HG02678 (cell line): ENCODE results near the gene MAPK13.
A peak's percentile ranks its signal among the peaks of the same experiment; 100 is the strongest.
"Not testable (repeated sequence)": the region's sequence is repeated elsewhere in the genome, so short reads cannot be mapped to it uniquely, and the experiment has no call there.

Source experiments
- ATAC-seq: cut with Tn5 transposase; IDR thresholded peaks from one replicate; pipeline ENCODE4 v1.9.1; 2021; ENCODE audit warnings: mild to moderate bottlenecking, moderate library complexity; ENCODE audit not compliant: unreplicated experiment

MAPK13 gene

GRCh38 chr6:36129941-36130666 is at the start of gene MAPK13:
Gene MAPK13 (plus strand): TSS chr6:36130513. CDS start chr6:36130583, 70 bp downstream.
- no peak for ATAC-seq

GRCh38 chr6:36082318-36082717 is 48.0 kb upstream of the MAPK13 start:
- no peak for ATAC-seq

- ATAC-seq: no peak
These were observed 46.9 kb upstream of the MAPK13 start for GRCh38 chr6:36083446-36083845.

- ATAC-seq: not testable (repeated sequence)
These were observed 42.1 kb upstream of the MAPK13 start for GRCh38 chr6:36088204-36088603.

GRCh38 chr6:36089048-36089447 is 41.3 kb upstream of the MAPK13 start:
- no peak for ATAC-seq

DNA sequence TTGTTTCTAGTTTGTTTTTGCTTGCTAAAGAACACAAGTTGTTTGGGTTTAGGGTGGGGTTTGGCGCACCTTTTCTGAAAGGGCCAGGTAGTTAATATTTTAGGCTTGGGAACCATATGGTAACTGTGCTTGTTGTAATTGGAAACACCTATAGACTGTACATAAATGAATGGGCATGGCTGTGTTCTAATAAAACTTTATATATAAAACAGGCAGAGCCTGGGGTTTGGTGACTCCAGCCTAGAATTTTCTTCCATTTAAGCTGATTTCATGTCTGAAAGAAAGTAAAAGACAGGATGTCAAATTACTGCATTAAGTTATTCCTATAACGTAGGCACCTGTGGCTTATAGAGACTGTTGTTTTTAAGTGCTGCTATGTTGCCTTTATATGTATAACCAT is 36.1 kb upstream of the MAPK13 start:
- ATAC-seq: no peak

GRCh38 chr6:36094753-36095496 is 35.4 kb upstream of the MAPK13 start:
- peak; percentile 63 for ATAC-seq

GRCh38 chr6:36095497-36096391 is 34.6 kb upstream of the MAPK13 start:
- ATAC-seq: no peak

- no peak for ATAC-seq
These were observed 31.9 kb upstream of the MAPK13 start for GRCh38 chr6:36098253-36098919.

- ATAC-seq: no peak
These were observed 31.2 kb upstream of the MAPK13 start for GRCh38 chr6:36098920-36099647.

DNA sequence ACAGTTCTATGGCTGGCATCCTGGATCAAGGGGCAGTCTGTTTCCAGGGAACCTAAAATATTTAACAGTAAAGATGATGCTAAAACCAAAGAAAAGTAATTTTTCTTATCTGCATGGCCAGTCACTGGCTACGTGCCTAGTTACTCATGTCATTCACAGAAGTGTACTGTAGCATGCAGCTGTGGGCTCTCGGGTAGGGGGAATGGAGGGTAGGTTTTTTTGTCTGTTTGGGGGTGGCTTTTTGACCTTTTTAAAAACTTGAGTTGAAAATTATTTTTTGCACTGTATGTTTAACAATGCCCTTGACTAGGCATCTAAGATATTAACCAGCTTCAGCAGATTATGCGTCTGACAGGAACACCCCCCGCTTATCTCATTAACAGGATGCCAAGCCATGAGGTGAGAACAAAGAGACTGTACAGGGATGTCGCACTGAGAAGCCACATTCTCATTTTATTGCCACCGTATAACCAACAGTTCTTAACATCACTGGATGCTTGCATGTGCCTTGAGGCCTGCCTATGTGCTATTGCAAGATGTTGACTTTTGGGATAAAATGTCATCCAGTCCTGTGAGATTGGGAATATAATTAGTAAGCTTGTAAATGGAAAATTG is 30.3 kb upstream of the MAPK13 start:
- ATAC-seq: no peak

- no peak for ATAC-seq
These were observed 28.6 kb upstream of the MAPK13 start for GRCh38 chr6:36101691-36102090.

- ATAC-seq: no peak
These were observed 27.5 kb upstream of the MAPK13 start for GRCh38 chr6:36102853-36103252.

DNA sequence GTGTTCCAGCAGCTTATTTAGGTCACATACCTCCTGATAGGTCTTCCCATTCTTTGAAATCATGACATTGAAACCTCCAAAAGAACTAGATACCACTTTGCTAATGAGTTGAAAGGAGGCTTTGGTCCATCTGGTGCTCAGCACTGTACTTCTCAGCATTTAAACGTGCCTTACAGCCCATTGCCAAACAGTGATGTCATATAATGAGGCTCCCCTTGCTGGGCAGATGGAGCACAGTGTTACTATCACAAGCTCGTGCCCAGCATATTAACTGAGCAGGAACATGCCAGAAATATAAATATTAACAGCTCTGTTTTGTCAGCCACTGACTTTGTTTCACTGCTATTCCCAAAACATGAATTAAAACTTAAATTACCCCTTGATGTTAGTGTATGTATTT is 25.5 kb upstream of the MAPK13 start:
- ATAC-seq: no peak

DNA sequence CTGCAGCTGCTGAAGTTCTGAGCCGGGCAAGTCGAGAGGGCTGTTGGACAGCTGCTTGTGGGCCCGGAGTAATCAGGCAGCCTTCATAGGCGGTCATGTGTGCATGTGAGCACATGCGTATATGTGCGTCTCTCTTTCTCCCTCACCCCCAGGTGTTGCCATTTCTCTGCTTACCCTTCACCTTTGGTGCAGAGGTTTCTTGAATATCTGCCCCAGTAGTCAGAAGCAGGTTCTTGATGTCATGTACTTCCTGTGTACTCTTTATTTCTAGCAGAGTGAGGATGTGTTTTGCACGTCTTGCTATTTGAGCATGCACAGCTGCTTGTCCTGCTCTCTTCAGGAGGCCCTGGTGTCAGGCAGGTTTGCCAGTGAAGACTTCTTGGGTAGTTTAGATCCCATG is 21.2 kb upstream of the MAPK13 start:
- no peak for ATAC-seq

- ATAC-seq: no peak
These were observed 20.3 kb upstream of the MAPK13 start for GRCh38 chr6:36110050-36110449.

- no peak for ATAC-seq
These were observed 19.4 kb upstream of the MAPK13 start for GRCh38 chr6:36110863-36111262.

- ATAC-seq: no peak
These were observed 18.8 kb upstream of the MAPK13 start for GRCh38 chr6:36111526-36111925.

DNA sequence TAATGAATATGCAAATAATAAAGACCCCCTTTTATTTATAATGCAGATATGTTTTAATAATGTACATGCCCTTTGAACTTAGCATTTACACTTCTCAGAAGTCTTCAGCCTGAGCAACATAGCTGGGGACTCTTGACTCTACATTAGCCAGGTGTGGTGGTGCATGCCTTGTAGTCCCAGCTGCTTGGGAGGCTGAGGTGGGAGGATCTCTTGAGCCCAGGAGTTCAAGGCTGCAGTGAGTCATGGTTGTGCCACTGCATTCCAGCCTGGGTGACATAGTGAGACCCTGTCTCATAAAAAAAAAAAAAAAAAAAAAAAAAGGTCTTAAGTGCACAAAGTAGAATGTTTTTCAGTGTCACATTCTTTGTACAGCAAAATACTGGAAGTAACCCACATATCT is 17.3 kb upstream of the MAPK13 start:
- ATAC-seq: no peak

DNA sequence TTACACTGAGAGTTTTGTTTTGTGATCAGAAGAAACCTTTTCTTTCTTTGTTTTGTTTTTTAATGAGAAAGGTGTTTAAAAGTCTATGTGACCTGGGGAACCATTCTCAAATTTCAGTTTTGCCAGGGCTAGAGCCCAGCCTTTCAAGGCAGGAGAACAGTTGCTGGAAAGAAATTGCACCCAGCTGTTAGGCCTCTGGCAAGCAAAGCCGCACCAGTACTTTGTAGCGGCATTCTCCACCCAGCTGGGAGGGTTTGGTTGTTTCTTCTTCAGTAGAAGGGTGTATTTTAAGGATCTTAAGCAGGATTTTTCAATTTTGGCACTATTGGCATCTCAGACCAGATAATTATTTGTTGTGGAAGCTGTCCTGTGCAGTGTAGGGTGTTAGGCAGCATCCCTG is 16.6 kb upstream of the MAPK13 start:
- no peak for ATAC-seq
